Trophoblast cell (in vitro differentiated cells and primary cell): ENCODE results near the gene MID1IP1. TPM values are rescaled to one million over a fixed set of nuclear protein-coding genes. Genes with fewer than 3 reads are reported as not detected.

Experiments
- DNase-seq, 2 donors: peaks; one replicate each; pipeline ENCODE4 v3.0.0-alpha.2; 2016
- H2AFZ ChIP-seq: 2 replicates; pipeline ENCODE4 v1.6.1; 2013; ENCODE audit warnings: low read length, moderate library complexity, mild to moderate bottlenecking; ENCODE audit not compliant: insufficient read depth, poor library complexity
- H2AK5ac ChIP-seq: 2 replicates; pipeline ENCODE4 v1.6.1; 2013; ENCODE audit warnings: mild to moderate bottlenecking, low read length
- H2BK120ac ChIP-seq: 2 replicates; pipeline ENCODE4 v1.6.1; 2013; ENCODE audit warnings: low read length, mild to moderate bottlenecking, moderate library complexity; ENCODE audit not compliant: insufficient read depth, poor library complexity
- H2BK12ac ChIP-seq: 2 replicates; pipeline ENCODE4 v1.6.1; 2013; ENCODE audit warnings: mild to moderate bottlenecking, low read length, moderate library complexity
- H2BK5ac ChIP-seq: 2 replicates; pipeline ENCODE4 v1.6.1; 2013; ENCODE audit warnings: low read length, low read depth, moderate library complexity, mild to moderate bottlenecking; ENCODE audit not compliant: poor library complexity
- H3K14ac ChIP-seq: 2 replicates; pipeline ENCODE4 v1.6.1; 2013; ENCODE audit warnings: mild to moderate bottlenecking, low read length
- H3K18ac ChIP-seq: 2 replicates; pipeline ENCODE4 v1.6.1; 2013; ENCODE audit warnings: mild to moderate bottlenecking, low read length
- H3K23ac ChIP-seq: 2 replicates; pipeline ENCODE4 v1.6.1; 2013; ENCODE audit warnings: low read length
- H3K27ac ChIP-seq: 2 replicates; pipeline ENCODE4 v1.5.1; 2013; ENCODE audit warnings: low read depth, mild to moderate bottlenecking, inconsistent platforms, low read length, moderate library complexity
- H3K27me3 ChIP-seq: 2 replicates; pipeline ENCODE4 v1.6.1; 2013; ENCODE audit warnings: inconsistent platforms, mild to moderate bottlenecking, low read length, moderate library complexity; ENCODE audit not compliant: insufficient read depth
- H3K36me3 ChIP-seq, 2 experiments: 1 replicate in 1 of 2; 2 replicates in 1 of 2; pipeline ENCODE4 v1.6.1; 2013; ENCODE audit warnings: low read length in 2 of 2, mild to moderate bottlenecking in 2 of 2, moderate library complexity in 1 of 2; ENCODE audit not compliant: insufficient read depth in 2 of 2, control insufficient read depth in 1 of 2
- H3K4ac ChIP-seq: 2 replicates; pipeline ENCODE4 v1.6.1; 2013; ENCODE audit warnings: low read depth, mild to moderate bottlenecking, low read length, moderate library complexity
- H3K4me1 ChIP-seq, 2 experiments: 1 replicate in 1 of 2; 2 replicates in 1 of 2; pipeline ENCODE4 v1.6.1; 2013; ENCODE audit warnings: low read length in 2 of 2, mild to moderate bottlenecking in 2 of 2, moderate library complexity in 1 of 2; ENCODE audit not compliant: insufficient read depth in 2 of 2, control insufficient read depth in 1 of 2
- H3K4me2 ChIP-seq: 2 replicates; pipeline ENCODE4 v1.6.1; 2013; ENCODE audit warnings: inconsistent platforms, mild to moderate bottlenecking, low read length, moderate library complexity
- H3K4me3 ChIP-seq: 2 replicates; pipeline ENCODE4 v1.5.1; 2013; ENCODE audit warnings: mild to moderate bottlenecking, low read depth, low read length, inconsistent platforms
- H3K79me1 ChIP-seq: one replicate; pipeline ENCODE4 v1.6.1; 2013; ENCODE audit warnings: low read length
- H3K79me2 ChIP-seq: 2 replicates; pipeline ENCODE4 v1.6.1; 2013; ENCODE audit warnings: low read length, mild to moderate bottlenecking; ENCODE audit not compliant: control insufficient read depth, insufficient read depth, poor library complexity
- H3K9ac ChIP-seq: 2 replicates; pipeline ENCODE4 v1.6.1; 2013; ENCODE audit warnings: mild to moderate bottlenecking, low read length
- H3K9me3 ChIP-seq: 2 replicates; pipeline ENCODE4 v1.6.1; 2013; ENCODE audit warnings: low read depth, mild to moderate bottlenecking, control low read depth, inconsistent platforms, low read length; ENCODE audit not compliant: insufficient read depth
- H4K12ac ChIP-seq: 2 replicates; pipeline ENCODE4 v1.6.1; 2013; ENCODE audit warnings: low read depth, mild to moderate bottlenecking, low read length, moderate library complexity
- H4K8ac ChIP-seq: 2 replicates; pipeline ENCODE4 v1.6.1; 2013; ENCODE audit warnings: low read depth, mild to moderate bottlenecking, low read length, moderate library complexity
- H4K91ac ChIP-seq: one replicate; pipeline ENCODE4 v1.6.1; 2013; ENCODE audit warnings: low read depth, mild to moderate bottlenecking, low read length, moderate library complexity
- WGBS: extraction: QIAGEN DNeasy Blood & Tissue Kit; methylation state at CpG from one replicate; pipeline ENCODE4 v1.1.7; 2013; ENCODE audit warnings: missing lambda C conversion rate; ENCODE audit not compliant: insufficient read length, insufficient coverage; ENCODE audit errors: extremely low coverage; 5-methylcytosine and 5-hydroxymethylcytosine counted together
- polyA plus RNA-seq: library from polyadenylated mRNA; stranded (reverse); fragments of 200-250 nt; gene quantifications from 2 replicates; pipeline ENCODE4 v1.2.3, GENCODE V29; 2013

Gene MID1IP1, protein sequence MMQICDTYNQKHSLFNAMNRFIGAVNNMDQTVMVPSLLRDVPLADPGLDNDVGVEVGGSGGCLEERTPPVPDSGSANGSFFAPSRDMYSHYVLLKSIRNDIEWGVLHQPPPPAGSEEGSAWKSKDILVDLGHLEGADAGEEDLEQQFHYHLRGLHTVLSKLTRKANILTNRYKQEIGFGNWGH
- 18.4 and 18.5 TPM in 2 replicates for polyA plus RNA-seq

DNA sequence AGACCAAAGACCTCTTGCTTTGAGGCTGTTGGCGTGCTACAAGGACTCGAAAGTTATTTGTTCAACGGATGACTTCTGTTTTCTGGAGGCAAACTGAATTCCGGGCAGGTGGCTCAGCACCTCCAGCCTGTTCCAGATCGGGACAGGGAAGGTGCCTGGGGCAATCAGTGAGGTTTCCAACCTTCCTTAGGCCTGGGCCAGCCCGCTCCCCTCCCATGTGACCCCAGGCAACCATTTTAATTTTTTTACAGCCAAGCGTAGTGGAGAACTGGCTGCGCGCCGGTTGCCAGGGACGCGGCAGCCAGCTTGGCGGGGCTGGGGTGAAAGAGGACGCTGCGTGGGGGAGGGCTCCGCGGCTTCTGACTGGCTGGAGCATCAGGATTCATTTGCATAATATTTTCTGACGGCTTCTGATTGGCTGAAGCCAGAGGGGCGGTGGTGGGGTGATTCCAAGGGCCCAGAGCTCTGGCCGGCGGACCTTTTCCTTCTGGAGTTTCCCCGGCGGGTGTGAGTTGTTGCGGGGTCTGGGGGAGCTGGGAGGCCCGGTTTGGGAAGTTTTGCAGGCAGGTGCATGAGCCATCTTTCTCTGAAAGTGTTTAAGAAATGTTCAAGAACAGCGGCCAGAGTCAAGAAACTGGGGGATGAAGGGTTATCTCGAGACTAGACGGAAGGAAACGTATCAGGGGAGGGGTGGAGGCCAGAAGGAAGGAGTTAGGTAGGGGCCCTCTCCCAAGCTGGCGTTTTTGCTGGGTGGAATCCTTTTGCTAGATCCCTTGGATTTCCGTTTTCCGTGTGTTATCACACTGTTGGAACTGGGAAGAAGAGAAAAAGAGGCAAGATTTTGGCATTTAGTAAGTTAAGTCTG, at the start of gene MID1IP1:
Gene MID1IP1, plus strand, starts transcription at position 479 of the 865 bp plus-strand sequence. CDS start 3,488 bp downstream, outside the sequence.
- no peak within 1 kb of the TSS for H3K4ac ChIP-seq
- no peak within 1 kb of the TSS for H3K4me3 ChIP-seq
- H3K9me3 ChIP-seq: no peaks in the 10 kb centered on the region
- H2AFZ ChIP-seq: no peak within 1 kb of the TSS
- no peak within 1 kb of the TSS for H2BK120ac ChIP-seq
- H3K18ac ChIP-seq: no peak within 1 kb of the TSS
- no peak within 1 kb of the TSS for H4K8ac ChIP-seq
- no peaks in the 10 kb centered on the region for H3K36me3 ChIP-seq
- peaks cover 10% of the 10 kb centered on the region for H3K79me2 ChIP-seq
- no peak within 1 kb of the TSS for H4K12ac ChIP-seq
- peaks cover 14% of the 10 kb centered on the region for H3K79me1 ChIP-seq
- no peak within 1 kb of the TSS for H3K14ac ChIP-seq
- H2BK12ac ChIP-seq: no peak within 1 kb of the TSS
- H3K4me2 ChIP-seq: peak within 1 kb of the TSS; percentile 70
- WGBS: no CpG with 5 or more reads among the region's 32 CpGs
- peak within 1 kb of the TSS; percentile 79 for H3K27ac ChIP-seq
- DNase-seq: peak; percentile 90 to 91
- no peak within 1 kb of the TSS for H2AK5ac ChIP-seq
- H3K9ac ChIP-seq: no peak within 1 kb of the TSS
- H3K27me3 ChIP-seq: no peaks in the 10 kb centered on the region
- no peak within 1 kb of the TSS for H4K91ac ChIP-seq
- peaks cover 3 to 5% of the 10 kb centered on the region in 2 experiments for H3K4me1 ChIP-seq
- no peak within 1 kb of the TSS for H3K23ac ChIP-seq
- no peak within 1 kb of the TSS for H2BK5ac ChIP-seq

DNA sequence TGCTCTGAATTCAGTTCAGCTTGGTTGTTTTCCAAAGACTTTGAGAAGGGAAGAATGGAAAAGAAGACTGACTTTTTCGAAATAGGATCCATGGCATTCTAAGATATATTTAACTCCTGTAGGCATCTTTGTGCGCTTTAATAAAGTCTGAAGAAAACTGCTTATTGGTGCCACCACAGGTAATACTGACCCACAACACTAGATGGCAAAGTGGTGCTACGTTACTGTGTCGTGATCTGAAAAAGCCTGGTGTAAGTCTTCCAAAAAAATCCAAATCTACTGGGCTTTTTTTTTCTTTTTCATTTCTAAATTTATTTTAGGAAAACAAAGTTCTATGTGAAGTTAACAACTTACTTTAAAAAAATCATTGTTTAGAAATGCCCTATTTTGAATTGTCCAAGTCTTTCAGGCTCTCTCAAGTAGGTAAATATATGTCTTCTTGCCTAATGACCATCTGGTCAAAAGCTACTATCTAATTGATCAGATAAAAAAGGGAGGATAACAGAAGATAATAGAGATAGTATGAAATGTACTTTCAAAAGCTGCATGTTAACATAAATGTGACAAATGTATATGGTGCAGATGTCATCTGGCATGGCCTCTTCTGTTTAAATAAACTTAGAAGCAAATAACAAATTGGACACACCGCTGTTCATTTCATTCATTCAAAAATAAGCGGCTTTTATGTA, 47.0 kb upstream of the MID1IP1 start:
- H3K79me1 ChIP-seq: no peaks in the 10 kb centered on the region
- H3K23ac ChIP-seq: no peak overlapping the region
- no peak overlapping the region for H2BK12ac ChIP-seq
- H3K18ac ChIP-seq: no peak overlapping the region
- H3K4me2 ChIP-seq: no peak overlapping the region
- H3K9me3 ChIP-seq: no peaks in the 10 kb centered on the region
- no peaks in the 10 kb centered on the region for H3K79me2 ChIP-seq
- H4K12ac ChIP-seq: no peak overlapping the region
- H3K4me1 ChIP-seq: no peaks in the 10 kb centered on the region
- H2BK120ac ChIP-seq: no peak overlapping the region
- WGBS: no CpG with 5 or more reads among the region's 6 CpGs
- H2AFZ ChIP-seq: no peak overlapping the region
- DNase-seq: peak; percentile 14 to 62
- no peak overlapping the region for H4K8ac ChIP-seq
- no peaks in the 10 kb centered on the region for H3K27me3 ChIP-seq
- H2BK5ac ChIP-seq: no peak overlapping the region
- H3K9ac ChIP-seq: no peak overlapping the region
- no peak overlapping the region for H4K91ac ChIP-seq
- no peaks in the 10 kb centered on the region for H3K36me3 ChIP-seq
- no peak overlapping the region for H3K4ac ChIP-seq
- H2AK5ac ChIP-seq: no peak overlapping the region
- H3K4me3 ChIP-seq: no peak overlapping the region
- no peak overlapping the region for H3K27ac ChIP-seq
- no peak overlapping the region for H3K14ac ChIP-seq

DNA sequence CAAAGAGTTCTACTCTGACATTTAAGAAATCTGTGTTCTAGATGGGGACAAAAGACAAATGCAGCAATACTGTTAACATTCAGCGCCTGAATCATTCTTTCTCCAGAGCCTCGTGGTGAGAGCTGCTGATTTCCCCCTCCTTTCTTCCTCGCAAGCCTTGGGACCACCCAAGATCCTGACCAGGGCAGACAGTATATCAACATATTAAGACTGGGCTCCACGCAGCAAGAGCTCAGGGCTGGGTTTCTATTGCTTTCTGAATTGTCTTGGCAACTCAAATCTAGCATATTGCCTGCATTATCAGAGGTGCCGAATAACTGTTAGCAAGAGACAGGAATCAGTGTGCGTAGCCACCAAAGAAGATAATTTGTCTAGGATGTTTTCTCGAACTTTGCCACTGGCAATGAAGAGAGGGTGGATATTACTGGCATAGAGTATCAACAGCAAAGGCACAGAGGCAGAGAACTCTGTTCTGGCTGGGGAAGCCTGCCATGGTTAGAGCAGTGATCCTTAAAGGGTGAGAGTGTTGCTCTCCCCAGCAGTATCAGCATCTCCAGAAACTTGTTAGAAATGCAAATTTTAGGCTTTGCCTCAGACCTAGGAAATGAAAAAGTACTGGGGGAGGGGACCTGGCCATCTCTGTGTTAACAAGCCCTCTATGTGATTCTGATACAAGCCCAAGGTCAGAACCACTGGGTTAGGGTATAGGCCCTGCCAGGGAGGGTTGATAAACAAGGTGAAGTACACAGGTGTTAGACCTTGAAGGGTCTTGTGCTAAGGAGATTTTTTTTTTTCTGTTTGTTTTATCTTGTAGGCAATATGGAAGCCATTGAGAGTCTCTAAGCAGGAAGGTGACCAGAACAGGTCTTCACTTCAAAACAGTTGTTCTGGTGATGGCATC, 46.2 kb upstream of the MID1IP1 start:
- Histone ChIP-seq H3K4me2 (no peak overlapping the region), H3K9ac (no peak overlapping the region), H4K8ac (no peak overlapping the region), H4K91ac (no peak overlapping the region), H2BK5ac (no peak overlapping the region), H3K9me3 (no peaks in the 10 kb centered on the region), H2AK5ac (no peak overlapping the region), H2BK120ac (no peak overlapping the region), H3K36me3 (no peaks in the 10 kb centered on the region), H3K27ac (no peak overlapping the region), H2BK12ac (no peak overlapping the region), H3K79me2 (no peaks in the 10 kb centered on the region), H3K23ac (no peak overlapping the region), H3K27me3 (no peaks in the 10 kb centered on the region), H3K4me3 (no peak overlapping the region), H3K79me1 (no peaks in the 10 kb centered on the region), H3K4ac (no peak overlapping the region), H2AFZ (no peak overlapping the region), H3K18ac (no peak overlapping the region), H3K4me1 (no peaks in the 10 kb centered on the region), H4K12ac (no peak overlapping the region), H3K14ac (no peak overlapping the region)
- DNase-seq: no peak
- WGBS: no CpG with 5 or more reads among the region's 7 CpGs

DNA sequence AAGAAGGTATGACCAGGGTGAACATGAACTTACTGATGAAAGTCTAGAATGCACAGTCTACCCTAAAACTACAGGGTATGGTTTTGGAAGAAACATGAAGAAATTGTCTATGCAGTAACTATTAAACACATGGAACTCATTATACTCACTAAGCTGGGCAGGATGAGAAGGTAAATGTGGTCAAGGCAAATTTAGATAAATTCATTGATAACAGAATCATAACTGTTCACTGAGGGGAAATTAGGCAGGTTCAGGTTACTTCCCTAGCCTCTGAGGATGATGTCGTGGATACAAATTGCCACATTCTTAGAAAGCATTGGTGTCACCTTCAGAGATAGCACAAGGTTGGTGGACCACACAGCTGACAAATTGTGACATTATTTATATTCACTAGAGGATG, 40.4 kb upstream of the MID1IP1 start:
- no CpG with 5 or more reads among the region's 1 CpG for WGBS
- no peak overlapping the region for H3K4ac ChIP-seq
- no peak overlapping the region for H4K8ac ChIP-seq
- H3K9ac ChIP-seq: no peak overlapping the region
- H4K12ac ChIP-seq: no peak overlapping the region
- no peak overlapping the region for H3K18ac ChIP-seq
- no peaks in the 10 kb centered on the region for H3K79me1 ChIP-seq
- no peaks in the 10 kb centered on the region for H3K79me2 ChIP-seq
- no peak overlapping the region for H3K4me2 ChIP-seq
- no peak overlapping the region for H2BK12ac ChIP-seq
- no peak overlapping the region for H2BK120ac ChIP-seq
- H3K23ac ChIP-seq: no peak overlapping the region
- no peak overlapping the region for H2BK5ac ChIP-seq
- H3K27ac ChIP-seq: no peak overlapping the region
- no peaks in the 10 kb centered on the region for H3K27me3 ChIP-seq
- H2AK5ac ChIP-seq: no peak overlapping the region
- DNase-seq: no peak
- H4K91ac ChIP-seq: no peak overlapping the region
- H3K14ac ChIP-seq: no peak overlapping the region
- H3K4me3 ChIP-seq: no peak overlapping the region
- no peaks in the 10 kb centered on the region for H3K9me3 ChIP-seq
- H3K36me3 ChIP-seq: no peaks in the 10 kb centered on the region
- no peaks in the 10 kb centered on the region for H3K4me1 ChIP-seq
- no peak overlapping the region for H2AFZ ChIP-seq
